Nephron (organoid): ENCODE data around the gene RRH.

Source experiments
- H3K27ac Mint-ChIP-seq, 3 experiments: 2 replicates each; pipeline ENCODE4 v1.8.0; 2020; ENCODE audit warnings: mixed read lengths in 3 of 3, mild to moderate bottlenecking in 2 of 3, moderate library complexity in 1 of 3
- H3K27me3 Mint-ChIP-seq: 2 replicates; pipeline ENCODE4 v1.8.0; 2021; ENCODE audit warnings: low read depth, mild to moderate bottlenecking, moderate library complexity, mixed read lengths
- H3K36me3 Mint-ChIP-seq: 2 replicates; pipeline ENCODE4 v1.8.0; 2020; ENCODE audit warnings: low read depth, mixed read lengths
- H3K4me1 Mint-ChIP-seq: 2 replicates; pipeline ENCODE4 v1.8.0; 2020; ENCODE audit warnings: mixed read lengths
- H3K4me3 Mint-ChIP-seq, 3 experiments: 2 replicates each; pipeline ENCODE4 v1.8.0; 2020; ENCODE audit warnings: mild to moderate bottlenecking in 3 of 3, mixed read lengths in 3 of 3, moderate library complexity in 2 of 3
- H3K9me3 Mint-ChIP-seq: 2 replicates; pipeline ENCODE4 v1.8.0; 2020; ENCODE audit warnings: mixed read lengths
- CTCF ChIP-seq, 3 experiments: fragments of 200-600 bp; sonication (generic); IDR thresholded peaks; one replicate each; pipeline ENCODE4 v1.5.0; 2021; ENCODE audit warnings: antibody characterized with exemption in 3 of 3; ENCODE audit not compliant: unreplicated experiment in 3 of 3

The RRH gene

GRCh38 chr4:109861916-109862511 lies 34.2 kb downstream of the RRH start:
- peak overlapping the region in 1 of 3 experiments; percentile 80 for H3K27ac Mint-ChIP-seq
- H3K9me3 Mint-ChIP-seq = peaks cover 29% of the 10 kb centered on the region
- no peaks in the 10 kb centered on the region for H3K4me1 Mint-ChIP-seq
- no peak overlapping the region for H3K4me3 Mint-ChIP-seq
- H3K36me3 Mint-ChIP-seq = peaks cover 5% of the 10 kb centered on the region
- no peak for TF ChIP-seq CTCF (IDR thresholded peaks at IDR 0.05; ENCODE audit: unreplicated experiment in 3 of 3)
- H3K27me3 Mint-ChIP-seq = no peaks in the 10 kb centered on the region

- TF ChIP-seq CTCF (IDR thresholded peaks at IDR 0.05; ENCODE audit: unreplicated experiment in 3 of 3) = peak in 1 of 3 experiments; percentile 14
- Mint-ChIP-seq H3K9me3 (peaks cover 17% of the 10 kb centered on the region), H3K4me3 (no peak overlapping the region), H3K27me3 (no peaks in the 10 kb centered on the region), H3K36me3 (peaks cover 5% of the 10 kb centered on the region), H3K27ac (no peak overlapping the region), H3K4me1 (no peaks in the 10 kb centered on the region)
Observed at GRCh38 chr4:109864134-109864533, 36.4 kb downstream of the RRH start.

GRCh38 chr4:109870061-109870460 lies 42.3 kb downstream of the RRH start:
- peaks cover 5% of the 10 kb centered on the region for H3K27me3 Mint-ChIP-seq
- peaks cover 4% of the 10 kb centered on the region for H3K4me1 Mint-ChIP-seq
- TF ChIP-seq CTCF (IDR thresholded peaks at IDR 0.05; ENCODE audit: unreplicated experiment in 3 of 3) = no peak
- no peaks in the 10 kb centered on the region for H3K36me3 Mint-ChIP-seq
- H3K27ac Mint-ChIP-seq = no peak overlapping the region
- H3K9me3 Mint-ChIP-seq = no peaks in the 10 kb centered on the region
- no peak overlapping the region for H3K4me3 Mint-ChIP-seq

GRCh38 chr4:109872065-109872464 lies 44.3 kb downstream of the RRH start:
- TF ChIP-seq CTCF (IDR thresholded peaks at IDR 0.05; ENCODE audit: unreplicated experiment in 3 of 3) = no peak
- no peaks in the 10 kb centered on the region for H3K36me3 Mint-ChIP-seq

GRCh38 chr4:109872950-109873656 lies 45.3 kb downstream of the RRH start:
- no peak overlapping the region for H3K27ac Mint-ChIP-seq
- H3K4me3 Mint-ChIP-seq = no peak overlapping the region
- no peaks in the 10 kb centered on the region for H3K9me3 Mint-ChIP-seq
- H3K4me1 Mint-ChIP-seq = peaks cover 10% of the 10 kb centered on the region
- H3K36me3 Mint-ChIP-seq = no peaks in the 10 kb centered on the region
- no peak for TF ChIP-seq CTCF (IDR thresholded peaks at IDR 0.05; ENCODE audit: unreplicated experiment in 3 of 3)
- H3K27me3 Mint-ChIP-seq = peaks cover 9% of the 10 kb centered on the region

More at GRCh38 chr4:109872065-109872464, 44.3 kb downstream of the RRH start:
- Mint-ChIP-seq H3K27ac (no peak overlapping the region), H3K9me3 (no peaks in the 10 kb centered on the region), H3K4me1 (peaks cover 4% of the 10 kb centered on the region), H3K4me3 (no peak overlapping the region), H3K27me3 (peaks cover 9% of the 10 kb centered on the region)
